ENCODE measurements around the gene IWS1.

IWS1 gene

GRCh38 chr2:127451981-127452380, 74.3 kb downstream of the IWS1 start:
- Histone ChIP-seq H3K9me3 (ENCODE audit: severe bottlenecking) (no peaks in the 10 kb centered on the region), H3K4me1 (ENCODE audit: insufficient read depth, poor library complexity, severe bottlenecking) (no peaks in the 10 kb centered on the region), H3K36me3 (ENCODE audit: low read depth) (no peaks in the 10 kb centered on the region), H3K27me3 (ENCODE audit: insufficient read depth, poor library complexity, severe bottlenecking) (no peaks in the 10 kb centered on the region), H3K4me3 (ENCODE audit: severe bottlenecking) (no peak overlapping the region), H3K27ac (ENCODE audit: poor library complexity, severe bottlenecking) (no peak overlapping the region)
- DNase-seq (ENCODE audit: low spot score) (no peak), ATAC-seq (ENCODE audit: low read depth) (no peak)
- no peak for TF ChIP-seq CTCF (IDR thresholded peaks at IDR 0.05; ENCODE audit: poor library complexity, severe bottlenecking)

GRCh38 chr2:127449898-127450297, 76.4 kb downstream of the IWS1 start:
- H3K27me3 ChIP-seq (ENCODE audit: insufficient read depth, poor library complexity, severe bottlenecking): no peaks in the 10 kb centered on the region
- H3K9me3 ChIP-seq (ENCODE audit: severe bottlenecking): no peaks in the 10 kb centered on the region
- DNase-seq (ENCODE audit: low spot score): no peak
- no peak for TF ChIP-seq CTCF (IDR thresholded peaks at IDR 0.05; ENCODE audit: poor library complexity, severe bottlenecking)
- ATAC-seq (ENCODE audit: low read depth): no peak
- H3K4me3 ChIP-seq (ENCODE audit: severe bottlenecking): no peak overlapping the region
- H3K36me3 ChIP-seq (ENCODE audit: low read depth): no peaks in the 10 kb centered on the region
- H3K4me1 ChIP-seq (ENCODE audit: insufficient read depth, poor library complexity, severe bottlenecking): no peaks in the 10 kb centered on the region
- H3K27ac ChIP-seq (ENCODE audit: poor library complexity, severe bottlenecking): no peak overlapping the region

- DNase-seq (ENCODE audit: low spot score): no peak
These were observed 76.9 kb downstream of the IWS1 start for GRCh38 chr2:127449414-127449813.

GRCh38 chr2:127448526-127448925, 77.8 kb downstream of the IWS1 start:
- ATAC-seq (ENCODE audit: low read depth): no peak
- TF ChIP-seq CTCF (IDR thresholded peaks at IDR 0.05; ENCODE audit: poor library complexity, severe bottlenecking): no peak
- Histone ChIP-seq H3K27me3 (ENCODE audit: insufficient read depth, poor library complexity, severe bottlenecking) (no peaks in the 10 kb centered on the region), H3K9me3 (ENCODE audit: severe bottlenecking) (no peaks in the 10 kb centered on the region), H3K4me3 (ENCODE audit: severe bottlenecking) (no peak overlapping the region), H3K36me3 (ENCODE audit: low read depth) (no peaks in the 10 kb centered on the region), H3K4me1 (ENCODE audit: insufficient read depth, poor library complexity, severe bottlenecking) (no peaks in the 10 kb centered on the region), H3K27ac (ENCODE audit: poor library complexity, severe bottlenecking) (no peak overlapping the region)
- no peak for DNase-seq (ENCODE audit: low spot score)

More at GRCh38 chr2:127449414-127449813, 76.9 kb downstream of the IWS1 start:
- Histone ChIP-seq H3K27me3 (ENCODE audit: insufficient read depth, poor library complexity, severe bottlenecking) (no peaks in the 10 kb centered on the region), H3K27ac (ENCODE audit: poor library complexity, severe bottlenecking) (no peak overlapping the region), H3K36me3 (ENCODE audit: low read depth) (no peaks in the 10 kb centered on the region), H3K4me1 (ENCODE audit: insufficient read depth, poor library complexity, severe bottlenecking) (no peaks in the 10 kb centered on the region), H3K9me3 (ENCODE audit: severe bottlenecking) (no peaks in the 10 kb centered on the region), H3K4me3 (ENCODE audit: severe bottlenecking) (no peak overlapping the region)
- no peak for ATAC-seq (ENCODE audit: low read depth)
- no peak for TF ChIP-seq CTCF (IDR thresholded peaks at IDR 0.05; ENCODE audit: poor library complexity, severe bottlenecking)

- TF ChIP-seq CTCF (IDR thresholded peaks at IDR 0.05; ENCODE audit: poor library complexity, severe bottlenecking): no peak
- DNase-seq (ENCODE audit: low spot score): no peak
- Histone ChIP-seq H3K9me3 (ENCODE audit: severe bottlenecking) (no peaks in the 10 kb centered on the region), H3K4me3 (ENCODE audit: severe bottlenecking) (no peak overlapping the region), H3K36me3 (ENCODE audit: low read depth) (no peaks in the 10 kb centered on the region), H3K27me3 (ENCODE audit: insufficient read depth, poor library complexity, severe bottlenecking) (no peaks in the 10 kb centered on the region), H3K27ac (ENCODE audit: poor library complexity, severe bottlenecking) (no peak overlapping the region), H3K4me1 (ENCODE audit: insufficient read depth, poor library complexity, severe bottlenecking) (no peaks in the 10 kb centered on the region)
- ATAC-seq (ENCODE audit: low read depth): no peak
These were observed 86.9 kb downstream of the IWS1 start for GRCh38 chr2:127439343-127439742.

All from RWPE2 (cell line).